ENCODE data around the gene RANBP3.

The RANBP3 gene

GRCh38 chr19:5873617-5874199 lies 104.2 kb downstream of the RANBP3 start:
- TF ChIP-seq GATA1 (IDR thresholded peaks at IDR 0.05; ENCODE audit: low read depth, low read length) (no peak), POLR2A (IDR thresholded peaks at IDR 0.05; ENCODE audit: low read length) (no peak)
- DNase-seq: no peak

GRCh38 chr19:5870986-5871394 lies 107.0 kb downstream of the RANBP3 start:
- no peak for TF ChIP-seq GATA1 (IDR thresholded peaks at IDR 0.05; ENCODE audit: low read depth, low read length)
- no peak for TF ChIP-seq POLR2A (IDR thresholded peaks at IDR 0.05; ENCODE audit: low read length)
- DNase-seq: no peak

- TF ChIP-seq GATA1 (IDR thresholded peaks at IDR 0.05; ENCODE audit: low read depth, low read length) (no peak), POLR2A (IDR thresholded peaks at IDR 0.05; ENCODE audit: low read length) (no peak)
- no peak for DNase-seq
Measured at GRCh38 chr19:5867201-5868136, 110.5 kb downstream of the RANBP3 start.
